Fibroblast of villous mesenchyme (primary cell): ENCODE data around the gene MAPK8IP3. TPM values are rescaled to one million over a fixed set of nuclear protein-coding genes. Genes with fewer than 3 reads are reported as not detected.

Experiments
- DNase-seq: peaks from one replicate; pipeline ENCODE4 v3.0.0-alpha.2; 2010; ENCODE audit warnings: low read depth
- H3K4me3 ChIP-seq: 2 replicates; pipeline ENCODE4 v1.5.1; 2011; ENCODE audit warnings: low read depth, mild to moderate bottlenecking, low read length
- total RNA-seq: library from RNA; depleted of rRNA; stranded (reverse); fragments of >200 nt; gene quantifications from 2 replicates; pipeline ENCODE4 v1.2.3, GENCODE V29; 2012
- TF ChIP-seq, protein P1 (sequence below): IDR thresholded peaks from 2 replicates; pipeline ENCODE4 v1.5.1; 2012; ENCODE audit warnings: low read depth, mild to moderate bottlenecking, low read length; ENCODE audit not compliant: insufficient read depth

MAPK8IP3 gene
- total RNA-seq, 1 donor: 37.1 TPM

DNA sequence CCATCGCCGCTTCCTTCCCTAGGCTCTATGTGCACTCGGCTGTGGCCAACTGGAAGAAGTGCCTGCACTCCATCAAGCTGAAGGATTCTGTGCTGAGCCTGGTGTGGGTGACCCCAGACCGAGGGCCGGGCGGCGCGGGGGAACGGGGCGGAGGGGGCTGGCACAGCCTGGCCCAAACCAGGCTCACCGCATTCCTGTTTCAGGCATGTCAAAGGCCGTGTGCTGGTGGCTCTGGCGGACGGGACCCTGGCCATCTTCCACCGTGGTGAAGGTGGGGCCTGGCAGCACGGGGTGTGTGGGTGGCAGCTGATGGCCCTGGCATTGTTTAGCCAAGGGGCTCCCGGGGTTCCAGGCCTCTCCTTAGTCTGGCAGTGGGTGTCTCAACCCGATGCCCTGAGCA, 60.7 kb downstream of the MAPK8IP3 start:
- no peak overlapping the region for H3K4me3 ChIP-seq
- no peak for DNase-seq
- TF ChIP-seq, protein P1, sequence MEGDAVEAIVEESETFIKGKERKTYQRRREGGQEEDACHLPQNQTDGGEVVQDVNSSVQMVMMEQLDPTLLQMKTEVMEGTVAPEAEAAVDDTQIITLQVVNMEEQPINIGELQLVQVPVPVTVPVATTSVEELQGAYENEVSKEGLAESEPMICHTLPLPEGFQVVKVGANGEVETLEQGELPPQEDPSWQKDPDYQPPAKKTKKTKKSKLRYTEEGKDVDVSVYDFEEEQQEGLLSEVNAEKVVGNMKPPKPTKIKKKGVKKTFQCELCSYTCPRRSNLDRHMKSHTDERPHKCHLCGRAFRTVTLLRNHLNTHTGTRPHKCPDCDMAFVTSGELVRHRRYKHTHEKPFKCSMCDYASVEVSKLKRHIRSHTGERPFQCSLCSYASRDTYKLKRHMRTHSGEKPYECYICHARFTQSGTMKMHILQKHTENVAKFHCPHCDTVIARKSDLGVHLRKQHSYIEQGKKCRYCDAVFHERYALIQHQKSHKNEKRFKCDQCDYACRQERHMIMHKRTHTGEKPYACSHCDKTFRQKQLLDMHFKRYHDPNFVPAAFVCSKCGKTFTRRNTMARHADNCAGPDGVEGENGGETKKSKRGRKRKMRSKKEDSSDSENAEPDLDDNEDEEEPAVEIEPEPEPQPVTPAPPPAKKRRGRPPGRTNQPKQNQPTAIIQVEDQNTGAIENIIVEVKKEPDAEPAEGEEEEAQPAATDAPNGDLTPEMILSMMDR: no peak

DNA sequence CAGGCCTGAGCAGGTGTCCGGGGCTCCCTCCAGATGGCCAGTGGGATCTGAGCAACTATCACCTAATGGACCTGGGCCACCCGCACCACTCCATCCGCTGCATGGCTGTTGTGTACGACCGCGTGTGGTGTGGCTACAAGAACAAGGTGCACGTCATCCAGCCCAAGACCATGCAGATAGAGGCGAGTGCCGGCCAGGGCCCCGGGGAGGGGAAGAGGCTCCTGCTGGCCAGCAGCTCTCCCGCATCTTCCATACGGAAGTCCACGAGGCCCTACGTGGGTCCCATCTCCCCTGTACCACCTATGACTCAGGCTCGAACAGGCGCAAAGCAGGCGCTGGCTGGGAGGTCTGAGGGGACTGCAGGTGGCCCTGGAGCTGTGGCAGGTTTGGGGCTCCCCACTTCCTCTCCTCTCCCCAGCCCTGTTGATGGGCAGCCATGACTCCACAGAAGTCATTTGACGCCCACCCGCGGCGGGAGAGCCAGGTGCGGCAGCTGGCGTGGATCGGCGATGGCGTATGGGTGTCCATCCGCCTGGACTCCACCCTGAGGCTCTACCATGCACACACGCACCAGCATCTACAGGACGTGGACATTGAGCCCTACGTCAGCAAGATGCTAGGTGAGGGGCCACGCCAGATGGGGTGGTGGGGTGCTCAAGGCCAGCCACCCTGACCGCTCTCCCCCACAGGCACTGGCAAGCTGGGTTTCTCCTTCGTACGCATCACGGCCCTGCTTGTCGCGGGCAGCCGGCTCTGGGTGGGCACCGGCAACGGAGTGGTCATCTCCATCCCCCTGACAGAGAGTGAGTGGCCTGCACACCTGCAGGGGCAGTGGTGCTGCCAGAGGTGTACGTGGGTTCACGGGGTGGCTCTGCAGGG, 61.4 kb downstream of the MAPK8IP3 start:
- no peak for DNase-seq
- H3K4me3 ChIP-seq: no peak overlapping the region
- TF ChIP-seq, protein P1: no peak

DNA sequence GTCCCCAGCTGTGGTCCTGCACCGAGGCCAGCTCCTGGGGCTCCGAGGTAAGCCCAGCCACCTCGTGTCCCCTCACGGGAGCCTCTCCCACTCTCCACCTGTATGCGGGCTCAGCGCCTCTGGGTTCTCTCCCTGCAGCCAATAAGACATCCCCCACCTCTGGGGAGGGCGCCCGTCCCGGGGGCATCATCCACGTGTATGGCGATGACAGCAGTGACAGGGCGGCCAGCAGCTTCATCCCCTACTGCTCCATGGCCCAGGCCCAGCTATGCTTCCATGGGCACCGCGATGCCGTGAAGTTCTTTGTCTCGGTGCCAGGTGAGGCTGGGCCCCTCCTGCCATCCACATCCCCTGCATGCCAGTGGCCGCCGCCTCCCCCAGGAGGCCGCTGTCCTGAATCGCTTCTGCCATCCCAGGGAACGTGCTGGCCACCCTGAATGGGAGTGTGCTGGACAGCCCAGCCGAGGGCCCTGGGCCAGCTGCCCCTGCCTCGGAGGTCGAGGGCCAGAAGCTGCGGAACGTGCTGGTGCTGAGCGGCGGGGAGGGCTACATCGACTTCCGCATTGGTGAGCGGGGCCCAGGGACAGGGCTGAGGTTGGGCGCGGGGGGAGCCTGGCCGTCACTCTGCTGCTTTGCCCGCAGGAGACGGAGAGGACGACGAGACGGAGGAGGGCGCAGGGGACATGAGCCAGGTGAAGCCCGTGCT, 62.2 kb downstream of the MAPK8IP3 start:
- DNase-seq: no peak
- TF ChIP-seq, protein P1: no peak
- H3K4me3 ChIP-seq: no peak overlapping the region

DNA sequence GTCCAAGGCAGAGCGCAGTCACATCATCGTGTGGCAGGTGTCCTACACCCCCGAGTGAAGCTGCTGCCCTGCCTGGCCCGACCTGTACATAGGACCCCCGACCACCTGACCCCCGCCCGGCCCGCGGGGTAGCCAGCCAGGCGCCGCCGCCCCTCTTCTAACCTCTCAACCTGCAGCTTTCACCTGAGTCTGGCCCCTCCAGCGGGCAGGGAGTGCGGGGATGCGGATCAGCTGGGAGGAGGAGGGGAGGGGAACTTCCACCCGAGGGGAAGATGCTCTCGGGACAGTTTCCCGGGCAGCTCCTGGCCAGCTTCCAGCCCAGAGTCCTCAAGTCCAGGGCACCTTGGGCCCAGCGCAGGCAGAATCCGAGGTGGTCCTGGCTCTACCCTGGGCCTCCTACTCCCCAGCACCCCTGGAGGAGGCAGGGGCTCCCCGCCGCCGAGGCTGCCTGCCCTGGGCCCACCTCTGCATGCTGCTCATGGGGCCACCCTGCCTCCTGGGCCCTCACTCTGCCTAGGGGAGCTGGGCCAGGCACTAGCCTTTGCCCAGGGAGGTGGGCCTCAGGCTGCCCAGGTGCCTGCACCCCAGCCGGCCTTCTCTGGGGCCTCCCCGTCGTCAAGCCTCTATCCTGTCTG, 62.9 kb downstream of the MAPK8IP3 start:
- no peak for DNase-seq
- TF ChIP-seq, protein P1: no peak
- H3K4me3 ChIP-seq: no peak overlapping the region

DNA sequence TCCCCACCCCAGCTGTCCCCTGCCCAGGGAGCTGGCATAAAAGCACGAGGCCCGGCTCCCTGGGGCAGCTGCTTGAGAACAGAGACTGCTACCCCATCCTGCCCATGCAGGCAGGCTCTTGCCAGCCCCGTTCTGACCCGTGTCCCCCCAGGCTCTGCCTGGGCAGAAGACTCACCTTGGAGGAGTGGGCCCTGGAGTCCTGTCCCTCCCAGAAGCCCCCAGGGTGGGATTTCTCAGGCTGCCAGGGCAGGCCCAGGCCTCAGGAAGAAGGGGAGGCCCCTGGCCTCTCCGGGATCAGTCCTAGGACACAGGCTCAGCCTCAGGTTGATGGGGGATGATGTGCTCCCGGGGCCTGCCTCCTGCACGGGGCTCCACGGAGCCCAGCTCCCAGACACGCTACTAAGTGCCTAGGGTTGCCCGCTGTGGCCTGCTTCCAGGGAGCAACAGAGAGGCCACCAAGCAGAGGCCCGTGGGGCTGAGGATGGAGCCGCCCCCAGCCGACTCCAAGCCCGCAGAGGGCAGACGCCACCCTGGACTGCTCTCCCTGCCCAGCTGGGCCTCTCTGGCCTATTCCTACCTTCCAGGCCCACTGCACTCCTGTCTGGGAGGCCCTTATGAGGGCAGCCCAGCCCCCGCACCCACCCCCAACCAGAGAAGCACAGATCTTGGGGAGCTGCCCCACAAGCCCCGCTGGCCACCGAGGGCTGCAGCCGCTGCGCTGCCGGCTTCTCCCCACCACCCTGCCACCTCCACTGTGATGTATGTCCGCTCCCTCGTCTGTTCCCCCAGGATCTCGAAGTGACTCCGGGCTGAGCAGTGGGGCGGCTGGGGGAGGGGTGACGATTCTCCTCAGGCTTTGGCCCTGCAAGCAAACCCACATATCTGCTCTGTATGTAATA, 63.7 kb downstream of the MAPK8IP3 start:
- no peak for DNase-seq
- TF ChIP-seq, protein P1: no peak
- no peak overlapping the region for H3K4me3 ChIP-seq
